OCI-LY3 (cell line): ENCODE measurements around the gene COL16A1.

Experiments used
- H2AFZ ChIP-seq: fragments of 200-600, 300-600 bp; shearing (Covaris generic); 2 replicates; pipeline ENCODE4 v1.6.0; 2014; ENCODE audit warnings: antibody characterized with exemption, low read depth, low read length
- H3K27ac ChIP-seq: fragments of 200-600, 300-600 bp; sonication (generic); 2 replicates; pipeline ENCODE4 v1.5.1; 2014; ENCODE audit warnings: mild to moderate bottlenecking, low read length, moderate library complexity, mixed read lengths
- H3K27me3 ChIP-seq: fragments of 200-600, 300-600 bp; sonication (generic); 2 replicates; pipeline ENCODE4 v1.6.1; 2014; ENCODE audit warnings: low read depth, low read length, mixed read lengths
- H3K36me3 ChIP-seq: fragments of 200-600, 300-600 bp; sonication (generic); replicated peaks from 2 replicates; pipeline ENCODE3; 2014; ENCODE audit warnings: low read depth, low read length, mixed read lengths
- H3K4me1 ChIP-seq: fragments of 300-600, 200-600 bp; sonication (generic); 2 replicates; pipeline ENCODE4 v1.6.1; 2014; ENCODE audit warnings: low read length, mixed read lengths
- H3K4me2 ChIP-seq: fragments of 200-600, 300-600 bp; sonication (generic); 2 replicates; pipeline ENCODE4 v1.6.1; 2014; ENCODE audit warnings: low read length, mixed read lengths
- H3K4me3 ChIP-seq: fragments of 300-600, 200-600 bp; sonication (generic); 2 replicates; pipeline ENCODE4 v1.5.1; 2014; ENCODE audit warnings: antibody characterized with exemption, mild to moderate bottlenecking, low read length, moderate library complexity
- H3K79me2 ChIP-seq: fragments of 300-600, 200-600 bp; shearing (Covaris generic); 2 replicates; pipeline ENCODE4 v1.6.1; 2014; ENCODE audit warnings: mild to moderate bottlenecking, low read length, mixed read lengths
- H3K9ac ChIP-seq: fragments of 300-600, 200-600 bp; shearing (Covaris generic); 2 replicates; pipeline ENCODE4 v1.6.0; 2014; ENCODE audit warnings: mild to moderate bottlenecking, low read length, moderate library complexity
- H3K9me3 ChIP-seq: fragments of 200-600, 300-600 bp; shearing (Covaris generic); 2 replicates; pipeline ENCODE4 v1.6.1; 2014; ENCODE audit warnings: low read length, mixed read lengths; ENCODE audit not compliant: insufficient read depth
- H4K20me1 ChIP-seq: fragments of 200-600, 300-600 bp; sonication (generic); 2 replicates; pipeline ENCODE4 v1.6.1; 2016; ENCODE audit warnings: low read length, mixed read lengths; ENCODE audit not compliant: insufficient read depth
- CTCF ChIP-seq: fragments of 200-600, 300-600 bp; sonication (generic); IDR thresholded peaks from 2 replicates; pipeline ENCODE4 v1.5.1; 2014; ENCODE audit warnings: antibody characterized with exemption, low read length, low read depth
- EZH2phosphoT487 ChIP-seq: fragments of 200-600 bp; shearing (Covaris generic); IDR thresholded peaks from 2 replicates; pipeline ENCODE4 v1.6.1; 2018; ENCODE audit warnings: antibody characterized with exemption, mixed run types, low read depth

Gene COL16A1

DNA sequence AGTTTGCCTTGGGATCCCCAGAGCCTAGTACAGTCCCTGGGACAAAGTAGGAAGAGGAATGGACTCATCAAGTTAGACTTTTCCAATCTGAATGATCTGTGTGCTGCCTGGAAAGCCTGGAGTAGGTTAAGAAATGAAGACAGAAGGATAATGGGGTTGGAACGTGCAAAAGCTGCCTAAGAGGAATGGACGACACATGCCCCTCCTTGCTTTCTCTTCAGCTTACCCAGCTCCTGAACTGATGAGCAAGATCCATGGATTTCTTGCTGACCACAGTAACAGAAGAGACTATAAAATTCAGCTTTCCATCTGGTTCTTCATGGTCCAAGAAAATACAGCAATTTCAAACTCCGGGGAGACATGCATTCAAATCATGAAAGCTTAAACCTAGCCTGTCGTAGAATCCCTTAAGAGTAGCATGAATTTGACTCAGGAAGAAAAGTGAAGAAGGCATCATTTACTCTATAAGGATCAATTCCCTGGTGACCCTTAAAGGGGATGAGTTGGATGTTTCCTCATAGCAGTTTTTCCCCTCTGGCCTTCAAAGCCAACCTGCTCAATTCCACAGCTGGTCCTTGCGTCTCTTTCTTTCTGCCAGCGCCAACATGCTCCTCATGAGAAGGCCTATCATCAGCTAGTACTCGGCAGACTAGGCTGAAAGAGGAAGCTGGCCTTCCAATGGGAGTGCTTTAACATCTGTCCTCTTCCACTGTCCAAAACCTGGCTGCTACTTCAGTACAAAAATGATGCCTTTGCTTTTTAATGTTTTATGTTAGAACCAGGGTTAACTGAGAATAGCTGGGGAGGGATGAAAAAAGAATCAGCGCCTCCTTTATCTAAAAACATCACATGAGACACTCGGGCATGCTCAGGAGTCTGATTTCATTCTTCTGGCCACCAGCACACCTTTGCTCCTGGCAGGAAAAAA is 53.4 kb downstream of the COL16A1 start:
- TF ChIP-seq CTCF (no peak), EZH2phosphoT487 (no peak)

DNA sequence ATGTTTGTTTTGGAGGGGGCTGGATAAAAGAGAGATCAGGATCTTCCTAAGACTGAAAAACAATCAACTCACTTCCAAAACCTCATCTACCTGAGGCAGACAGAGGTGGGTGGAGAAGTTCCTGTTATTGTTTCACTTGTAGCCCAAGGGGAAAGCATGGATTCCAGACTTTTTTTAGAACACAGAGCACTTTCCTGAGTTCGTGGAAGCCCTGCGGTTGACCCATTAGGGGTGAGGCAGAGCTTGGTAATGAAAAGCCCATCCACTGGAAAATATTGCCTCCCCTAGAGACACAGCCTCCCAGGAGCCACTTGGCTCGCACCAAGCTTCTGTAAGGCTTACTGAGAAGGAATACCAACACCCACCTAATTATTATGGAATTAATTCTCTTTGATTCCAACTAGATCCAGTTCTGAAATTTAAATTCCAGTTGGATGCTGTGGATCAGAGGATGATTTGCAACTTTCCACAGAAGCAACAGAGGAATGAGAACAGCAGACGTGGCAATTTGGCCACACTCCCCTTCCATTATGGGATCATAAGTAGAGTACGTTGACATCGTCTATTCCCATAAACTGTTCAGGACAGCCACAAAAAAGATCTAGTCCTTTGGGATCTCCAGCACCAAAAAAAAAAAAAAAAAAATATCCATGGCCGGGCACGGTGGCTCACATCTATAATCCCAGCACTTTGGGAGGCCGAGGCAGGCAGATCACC is 55.0 kb downstream of the COL16A1 start:
- Histone ChIP-seq H3K4me2 (no peak overlapping the region), H3K4me3 (no peak overlapping the region), H3K36me3 (no peaks in the 10 kb centered on the region), H3K9ac (no peak overlapping the region), H3K27me3 (no peaks in the 10 kb centered on the region), H3K79me2 (peaks cover 6% of the 10 kb centered on the region), H3K9me3 (no peaks in the 10 kb centered on the region), H3K4me1 (peaks cover 6% of the 10 kb centered on the region), H4K20me1 (no peaks in the 10 kb centered on the region), H2AFZ (no peak overlapping the region), H3K27ac (no peak overlapping the region)
- no peak for TF ChIP-seq EZH2phosphoT487
- no peak for TF ChIP-seq CTCF

More for the DNA sequence above, 53.4 kb downstream of the COL16A1 start:
- no peaks in the 10 kb centered on the region for H3K9me3 ChIP-seq
- H3K36me3 ChIP-seq, result no peaks in the 10 kb centered on the region
- H3K79me2 ChIP-seq, result no peaks in the 10 kb centered on the region
- H3K27ac ChIP-seq, result no peak overlapping the region
- no peaks in the 10 kb centered on the region for H3K27me3 ChIP-seq
- H3K9ac ChIP-seq, result no peak overlapping the region
- H3K4me1 ChIP-seq, result peaks cover 5% of the 10 kb centered on the region
- no peak overlapping the region for H3K4me3 ChIP-seq
- no peak overlapping the region for H2AFZ ChIP-seq
- no peak overlapping the region for H3K4me2 ChIP-seq
- H4K20me1 ChIP-seq, result no peaks in the 10 kb centered on the region

- Histone ChIP-seq H3K4me2 (no peak overlapping the region), H3K27me3 (no peaks in the 10 kb centered on the region), H2AFZ (no peak overlapping the region), H3K9ac (no peak overlapping the region), H4K20me1 (no peaks in the 10 kb centered on the region), H3K9me3 (no peaks in the 10 kb centered on the region), H3K36me3 (no peaks in the 10 kb centered on the region), H3K4me1 (peaks cover 12% of the 10 kb centered on the region), H3K4me3 (no peak overlapping the region), H3K27ac (no peak overlapping the region), H3K79me2 (peaks cover 12% of the 10 kb centered on the region)
- no peak for TF ChIP-seq CTCF
- no peak for TF ChIP-seq EZH2phosphoT487
Observed at GRCh38 chr1:31648190-31648589, 55.6 kb downstream of the COL16A1 start.

GRCh38 chr1:31647106-31647505 is 56.7 kb downstream of the COL16A1 start:
- no peak overlapping the region for H3K4me2 ChIP-seq
- TF ChIP-seq CTCF (no peak), EZH2phosphoT487 (no peak)
- peaks cover 12% of the 10 kb centered on the region for H3K4me1 ChIP-seq
- H3K27me3 ChIP-seq, result no peaks in the 10 kb centered on the region
- H3K79me2 ChIP-seq, result peaks cover 23% of the 10 kb centered on the region
- no peak overlapping the region for H3K27ac ChIP-seq
- H2AFZ ChIP-seq, result no peak overlapping the region
- no peak overlapping the region for H3K4me3 ChIP-seq
- H3K9ac ChIP-seq, result no peak overlapping the region
- no peaks in the 10 kb centered on the region for H4K20me1 ChIP-seq
- H3K36me3 ChIP-seq, result no peaks in the 10 kb centered on the region
- no peaks in the 10 kb centered on the region for H3K9me3 ChIP-seq
